NCI-H2196 (cell line): ENCODE measurements around the gene CYP2A6.

ENCODE experiments used
- DNase-seq: peaks from one replicate; lab custom pipeline; 2025; ENCODE audit not compliant: unreplicated experiment; lab: John Stamatoyannopoulos, UW

The CYP2A6 gene

GRCh38 chr19:40803170-40803856, 46.9 kb downstream of the CYP2A6 start:
- DNase-seq: no peak

- DNase-seq: no peak
Measured at GRCh38 chr19:40802300-40803169, 47.7 kb downstream of the CYP2A6 start.

GRCh38 chr19:40801426-40802299, 48.6 kb downstream of the CYP2A6 start:
- no peak for DNase-seq

GRCh38 chr19:40800997-40801377, 49.3 kb downstream of the CYP2A6 start:
- DNase-seq: no peak

GRCh38 chr19:40800339-40800996, 49.8 kb downstream of the CYP2A6 start:
- DNase-seq: no peak

- DNase-seq: no peak
Measured at GRCh38 chr19:40799558-40800338, 50.5 kb downstream of the CYP2A6 start.

- peak; percentile 99 for DNase-seq
Measured at GRCh38 chr19:40798683-40799557, 51.3 kb downstream of the CYP2A6 start, which contains the start of gene EGLN2. TSS of gene EGLN2 (plus strand) at chr19:40799191. CDS start at chr19:40800573, 1,382 bp downstream.

- DNase-seq: peak; percentile 46
Measured at GRCh38 chr19:40797963-40798682, 52.1 kb downstream of the CYP2A6 start.

GRCh38 chr19:40797166-40797962, 52.9 kb downstream of the CYP2A6 start:
- DNase-seq: no peak
